H1 (cell line): ENCODE measurements around the gene AP2A1. TPM values are rescaled to one million over a fixed set of nuclear protein-coding genes. Genes with fewer than 3 reads are reported as not detected.

Experiments used
- TAF7 ChIP-seq: optimal IDR thresholded peaks from 2 replicates; pipeline ENCODE3; 2011; ENCODE audit warnings: low read depth, mild to moderate bottlenecking, inconsistent platforms, low read length, moderate library complexity, borderline replicate concordance
- polyA plus RNA-seq, 7 experiments: library from polyadenylated mRNA; depleted of rRNA in 3 of 7; stranded (reverse) in 5 of 7; unstranded in 2 of 7; fragments of >200 nt in 5 of 7; fragments of 200-250 nt in 2 of 7; gene quantifications; 1 replicate in 5 of 7; 2 replicates in 1 of 7; 4 replicates in 1 of 7; pipeline versions ENCODE4 v1.2.1 to v1.2.3, GENCODE V29; 2011 to 2013; ENCODE audit warnings: missing spikeins in 2 of 7, mixed read lengths in 2 of 7
- total RNA-seq: library from RNA; stranded (reverse); fragmentation: NEBNext Ultra II Directional; extraction: Animal tissue kit (Norgen Biotek cat#: 25700); gene quantifications from 2 replicates; pipeline ENCODE4 v1.2.1, GENCODE V29; 2021

Gene AP2A1
- total and polyA plus RNA-seq, 2 of the 8 experiments (the other 6 are each of a cell fraction or from before 2014, with no cell fraction given) = 105 to 106 TPM

DNA sequence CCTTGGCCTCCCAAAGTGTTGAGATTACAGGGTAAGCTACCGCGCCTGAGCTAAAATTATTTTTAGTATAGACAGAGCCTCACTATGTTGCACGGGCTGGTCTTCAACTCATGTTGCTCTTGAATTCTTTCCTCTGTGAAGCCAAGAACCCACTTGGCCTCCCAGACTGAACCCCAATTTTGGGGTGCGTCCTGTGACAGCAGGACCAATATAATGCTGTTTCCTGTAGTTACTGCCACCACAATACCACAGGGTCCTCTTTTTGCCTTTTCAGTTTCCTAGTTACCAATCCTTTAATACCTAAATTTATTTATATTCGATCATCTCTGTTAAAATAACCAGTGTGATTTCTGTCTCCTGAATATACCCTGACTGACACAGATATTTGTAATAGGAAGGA lies 36.6 kb upstream of the AP2A1 start (continued):
- no peak for TF ChIP-seq TAF7
- TF ChIP-seq, all 59 proteins: peak for 0
